ENCODE measurements around the gene MMD2.

GRCh38 chr7:4962872-4963775, 4.1 kb upstream of the MMD2 start:
- TF ChIP-seq CTCF (conservative IDR thresholded peaks at IDR 0.05; ENCODE audit: low read length), result no peak
- TF ChIP-seq EZH2phosphoT487 (IDR thresholded peaks at IDR 0.05; ENCODE audit: borderline replicate concordance), result no peak

All from Loucy (cell line).